HepG2 (cell line): Measurements from ENCODE around the gene BET1L. TPM values are rescaled to one million over a fixed set of nuclear protein-coding genes. Genes with fewer than 3 reads are reported as not detected.
A peak's percentile ranks its signal among the peaks of the same experiment; 100 is the strongest.

Experiments used
- ATAC-seq: fragments of 200-7000 bp; cut with Tn5 transposase; 3 replicates; pipeline ENCODE4 v1.9.1; 2020; ENCODE audit warnings: mild to moderate bottlenecking, moderate library complexity
- BruUV-seq: library from RNA; stranded (reverse); fragments of 400-500 nt; replicated peaks from 2 replicates; lab custom pipeline; 2021; lab: Mats Ljungman, UMichigan
- CTCF ChIA-PET: fragments of 300-600 bp; formaldehyde crosslinking; extraction: SDS; loops from one replicate; lab custom pipeline; 2021; ENCODE audit warnings: low total read pairs, inconsistent platforms, low intra/inter-chr PET ratio; lab: Yijun Ruan, JAX
- POLR2A ChIA-PET: fragments of 350-600 bp; sonication (Branson Sonifier 250); formaldehyde crosslinking; loops from one replicate; lab custom pipeline; 2020; ENCODE audit warnings: antibody characterized with exemption, inconsistent platforms; lab: Yijun Ruan, JAX
- DNase-seq: peaks from one replicate; pipeline ENCODE4 v3.0.0-alpha.2; 2015; ENCODE audit warnings: low spot score
- FAIRE-seq: peaks from 3 replicates; lab custom pipeline; 2011; peaks lifted over from hg19 to GRCh38; lab: Jason Lieb, UNC
- H2AFZ ChIP-seq: one replicate; pipeline ENCODE4 v1.6.1; 2011; ENCODE audit warnings: low read length, inconsistent platforms
- H3K27ac ChIP-seq: fragments of 300-600 bp; 3 replicates; pipeline ENCODE4 v1.8.0; 2011; ENCODE audit warnings: mixed run types, mild to moderate bottlenecking, mixed read lengths, low read length, inconsistent platforms; ENCODE audit not compliant: insufficient read depth; ENCODE audit errors: extremely low read length
- H3K27me3 ChIP-seq, 2 experiments: fragments of 200-600 bp in 1 of 2; 2 replicates in 1 of 2; 3 replicates in 1 of 2; pipeline versions ENCODE4 v1.6.0 to v1.8.0; 2011; ENCODE audit warnings: low read length in 2 of 2, mild to moderate bottlenecking in 2 of 2, moderate library complexity in 2 of 2, inconsistent platforms in 1 of 2; ENCODE audit not compliant: insufficient read depth in 2 of 2, control insufficient read depth in 1 of 2
- H3K36me3 ChIP-seq, 2 experiments: fragments of 200-600 bp in 1 of 2; replicated peaks in 1 of 2; 2 replicates in 1 of 2; 3 replicates in 1 of 2; pipeline versions ENCODE4 v1.5.1 to v1.8.0; 2011; ENCODE audit warnings: low read length in 2 of 2, inconsistent platforms in 1 of 2; ENCODE audit not compliant: insufficient read depth in 2 of 2, control insufficient read depth in 1 of 2
- H3K4me1 ChIP-seq: 2 replicates; pipeline ENCODE4 v1.5.1; 2012; ENCODE audit warnings: low read length, inconsistent platforms; ENCODE audit not compliant: insufficient read depth
- H3K4me2 ChIP-seq: 2 replicates; pipeline ENCODE4 v1.6.0; 2011; ENCODE audit warnings: low read depth, low read length, inconsistent platforms
- H3K4me3 ChIP-seq, 3 experiments: fragments of 200-600 bp in 1 of 3; sonication (generic), shearing (Covaris generic) in 1 of 3; replicated peaks in 1 of 3; 2 replicates each; pipeline ENCODE4 v1.5.1; 2011 to 2016; ENCODE audit warnings: low read length in 3 of 3, inconsistent platforms in 2 of 3, low read depth in 2 of 3, mild to moderate bottlenecking in 2 of 3, control low read depth in 1 of 3, mixed read lengths in 1 of 3; ENCODE audit not compliant: insufficient read depth in 1 of 3
- H3K79me2 ChIP-seq: one replicate; pipeline ENCODE4 v1.6.1; 2011; ENCODE audit warnings: low read length, inconsistent platforms; ENCODE audit not compliant: insufficient read depth
- H3K9ac ChIP-seq: 2 replicates; pipeline ENCODE4 v1.6.0; 2011; ENCODE audit warnings: mild to moderate bottlenecking, low read depth, low read length, inconsistent platforms; ENCODE audit not compliant: insufficient read depth
- H3K9me3 ChIP-seq: 2 replicates; pipeline ENCODE4 v1.5.1; 2012; ENCODE audit warnings: mild to moderate bottlenecking, low read length
- H4K20me1 ChIP-seq: 2 replicates; pipeline ENCODE4 v1.6.0; 2011; ENCODE audit warnings: inconsistent platforms, mild to moderate bottlenecking, low read length, moderate library complexity; ENCODE audit not compliant: insufficient read depth
- AGO2 ChIP-seq: fragments of 200-400 bp; formaldehyde crosslinking; optimal IDR thresholded peaks from 2 replicates; pipeline ENCODE3; 2017; ENCODE audit warnings: mild to moderate bottlenecking, low read depth, low read length, moderate library complexity
- BRD4 ChIP-seq: sonication (generic); formaldehyde crosslinking; IDR thresholded peaks from 2 replicates; pipeline ENCODE4 v1.4.0; 2020; ENCODE audit warnings: missing genetic modification reagents
- CBX2 ChIP-seq, 2 experiments: fragments of 200-600 bp in 1 of 2; sonication (generic); formaldehyde crosslinking in 1 of 2; IDR thresholded peaks; 2 replicates each; pipeline versions ENCODE4 v1.7.0 to v1.8.1; 2018 to 2022; ENCODE audit warnings: low read depth in 2 of 2, low read length in 1 of 2, mild to moderate bottlenecking in 1 of 2, missing genetic modification reagents in 1 of 2
- DMAP1 ChIP-seq: IDR thresholded peaks from 2 replicates; pipeline ENCODE4 v1.6.1; 2016
- HOXA7 ChIP-seq: sonication (generic); formaldehyde crosslinking; IDR thresholded peaks from 2 replicates; pipeline ENCODE4 v1.8.1; 2022; ENCODE audit warnings: mild to moderate bottlenecking, missing genetic modification reagents, moderate library complexity
- MAX ChIP-seq: IDR thresholded peaks from 2 replicates; pipeline ENCODE4 v1.6.1; 2012; ENCODE audit warnings: inconsistent platforms
- NR2F2 ChIP-seq: IDR thresholded peaks from 2 replicates; pipeline ENCODE4 v1.6.1; 2012; ENCODE audit warnings: low read depth, inconsistent platforms, borderline replicate concordance
- SSRP1 ChIP-seq: IDR thresholded peaks from 2 replicates; pipeline ENCODE4 v1.6.1; 2016; ENCODE audit warnings: control low read depth
- TOPORS ChIP-seq: sonication (generic); formaldehyde crosslinking; IDR thresholded peaks from 2 replicates; pipeline ENCODE4 v1.8.0; 2023; ENCODE audit warnings: mild to moderate bottlenecking, missing genetic modification reagents
- ZBTB25 ChIP-seq: IDR thresholded peaks from 2 replicates; pipeline ENCODE4 v1.6.1; 2018; ENCODE audit warnings: missing genetic modification reagents
- ZFP36L1 ChIP-seq: sonication (generic); formaldehyde crosslinking; IDR thresholded peaks from 2 replicates; pipeline ENCODE4 v1.8.0; 2022; ENCODE audit warnings: mild to moderate bottlenecking, missing genetic modification reagents, moderate library complexity
- ZFP62 ChIP-seq: sonication (generic); formaldehyde crosslinking; IDR thresholded peaks from 2 replicates; pipeline ENCODE4 v1.4.0; 2020; ENCODE audit warnings: missing genetic modification reagents
- ZNF235 ChIP-seq: sonication (generic); formaldehyde crosslinking; IDR thresholded peaks from 2 replicates; pipeline ENCODE4 v1.8.1; 2023; ENCODE audit warnings: mild to moderate bottlenecking, missing genetic modification reagents, borderline replicate concordance
- ZNF264 ChIP-seq: sonication (generic); formaldehyde crosslinking; IDR thresholded peaks from 2 replicates; pipeline ENCODE4 v1.4.0; 2020; ENCODE audit warnings: missing genetic modification reagents
- ZNF446 ChIP-seq: sonication (generic); formaldehyde crosslinking; IDR thresholded peaks from 2 replicates; pipeline ENCODE4 v1.5.0; 2020; ENCODE audit warnings: mild to moderate bottlenecking, missing genetic modification reagents
- ZNF609 ChIP-seq: sonication (generic); formaldehyde crosslinking; IDR thresholded peaks from 2 replicates; pipeline ENCODE4 v1.4.0; 2020; ENCODE audit warnings: mild to moderate bottlenecking, missing genetic modification reagents, borderline replicate concordance
- WGBS: methylation state at CpG from one replicate; pipeline ENCODE4 v1.1.6; 2017; ENCODE audit warnings: low lambda C conversion rate; 5-methylcytosine and 5-hydroxymethylcytosine counted together
- in situ Hi-C: cut with HindIII; loops from 2 replicates; pipeline ENCODE4 v1.10.0; 2017; ENCODE audit warnings: low pct_unique_long_range_greater_than_20kb; ENCODE audit not compliant: extremely low pct_ligation_motif_present
- intact Hi-C: fragments of 100-400 bp; cut with micrococcal nuclease; formaldehyde crosslinking; loops from one replicate; pipeline ENCODE4 v1.10.0; 2022; ENCODE audit not compliant: unreplicated experiment
- polyA plus RNA-seq, 8 experiments: library from polyadenylated mRNA; depleted of rRNA in 3 of 8; stranded (reverse) in 7 of 8; unstranded in 1 of 8; fragments of >200 nt; fragmentation: Illumina TruSeq in 4 of 8; extraction: Trizol in 4 of 8; gene quantifications; 2 replicates each; pipeline versions ENCODE4 v1.2.1 to v1.2.3, GENCODE V29; 2011 to 2016; ENCODE audit warnings: low read depth in 4 of 8, missing spikeins in 1 of 8, mixed read lengths in 1 of 8; ENCODE audit not compliant: insufficient read depth in 1 of 8
- total RNA-seq, 5 experiments: library from RNA; depleted of rRNA; stranded (reverse); fragments of >200 nt; fragmentation: Illumina TruSeq; extraction: Trizol; gene quantifications; 2 replicates each; pipeline ENCODE4 v1.2.3, GENCODE V29; 2016; ENCODE audit warnings: low read depth in 1 of 5
- TF ChIP-seq, protein P1 (sequence below): sonication (generic); formaldehyde crosslinking; IDR thresholded peaks from 2 replicates; pipeline ENCODE4 v1.5.1; 2020; ENCODE audit warnings: mild to moderate bottlenecking, missing genetic modification reagents, borderline replicate concordance

The BET1L gene
- total and polyA plus RNA-seq, 2 of the 13 experiments (the other 11 are each of a cell fraction or from before 2014, with no cell fraction given): 26.2 to 59.6 TPM

DNA sequence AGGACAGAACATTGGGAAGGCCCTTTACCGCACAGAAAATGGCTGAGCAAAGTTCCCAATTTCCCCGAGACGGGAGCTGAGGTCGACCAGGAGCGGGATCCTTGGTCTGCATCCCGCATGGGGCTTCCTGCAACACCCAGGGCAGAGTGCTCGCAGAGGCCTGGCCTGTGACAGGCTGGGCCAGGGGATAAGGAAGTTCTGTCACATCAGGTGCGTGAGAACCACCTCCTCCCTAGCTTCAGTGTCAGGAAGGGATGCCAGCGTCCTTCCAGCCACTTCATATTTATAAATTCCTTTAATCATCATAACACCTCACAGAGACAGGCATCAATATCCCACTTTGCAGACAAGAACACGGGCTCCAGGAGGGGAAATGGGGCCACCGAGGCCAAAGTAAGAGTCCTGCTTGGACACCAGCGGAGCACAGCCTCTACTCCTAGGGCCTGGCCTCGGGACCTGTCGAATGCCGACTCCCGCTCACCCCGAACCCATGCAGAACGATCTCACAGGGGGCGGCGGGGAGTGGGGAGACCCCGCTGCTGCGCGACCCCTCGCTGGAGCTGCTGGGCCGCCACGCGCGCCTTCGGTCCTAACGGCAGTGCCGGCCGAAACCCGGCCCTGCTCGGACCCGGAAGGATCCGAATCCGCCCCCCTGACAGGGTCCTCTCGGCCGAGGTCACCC lies 532 bp downstream of the BET1L start:
- peak overlapping the region; percentile 97 for H3K4me2 ChIP-seq
- H3K4me1 ChIP-seq: peaks cover 36% of the 10 kb centered on the region
- POLR2A ChIA-PET: interaction anchor here (1.0 to 3.9 kb wide), 18 partner anchors 10 to 353 kb away, joined by 3 to 41 read pairs (median 5); partner anchors contain the start of genes IFITM2, LMNTD2, RNH1 and SIRT3
- CTCF ChIA-PET: no interaction called here
- H3K27me3 ChIP-seq: no peaks in the 10 kb centered on the region; a peak in 1 of 5 replicates
- H3K36me3 ChIP-seq: peaks cover 18 to 44% of the 10 kb centered on the region in 2 experiments
- TSS peak; percentile 65 for BruUV-seq
- peaks cover 7% of the 10 kb centered on the region; the same call in 1 of the 2 replicates for H4K20me1 ChIP-seq
- DNase-seq: no peak
- in situ Hi-C loops: no loop called here
- H3K4me3 ChIP-seq: peak overlapping the region; percentile 75 to 90 (median 89)
- peak overlapping the region; percentile 96 for H3K27ac ChIP-seq
- no peaks in the 10 kb centered on the region for H3K9me3 ChIP-seq
- no peak for FAIRE-seq
- intact Hi-C loops: loop anchor here (2.0 kb wide), 1 partner anchor 30 kb away; the partner anchor contains the start of genes PSMD13 and SIRT3
- peak overlapping the region; percentile 100 for H3K9ac ChIP-seq
- peaks cover 46% of the 10 kb centered on the region for H3K79me2 ChIP-seq
- H2AFZ ChIP-seq: no peak overlapping the region
- peak; percentile 3; the same call in 2 of the 3 replicates for ATAC-seq
- 0% methylated on average over 6 of the region's 39 CpGs for WGBS
- TF ChIP-seq HOXA7 (no peak), ZFP62 (no peak), ZFP36L1 (CRISPR knock-in tag) (no peak), ZNF235 (CRISPR knock-in tag) (peak; percentile 96; the same call in 1 of the 2 replicates), ZNF446 (CRISPR knock-in tag) (peak; percentile 85; the same call in 1 of the 2 replicates), AGO2 (peak; percentile 57), BRD4 (CRISPR knock-in tag) (no peak), ZBTB25 (no peak), ZNF264 (CRISPR knock-in tag) (no peak), CBX2 (IDR thresholded peaks at IDR 0.05; ENCODE audit: low read depth, low read length) (no peak), CBX2 (CRISPR knock-in tag; IDR thresholded peaks at IDR 0.05; ENCODE audit: low read depth) (no peak), ZNF609 (CRISPR knock-in tag) (0 out of 2 replicates have a peak, but pooled peaks have one; percentile 6), NR2F2 (no peak), DMAP1 (no peak), TOPORS (CRISPR knock-in tag) (no peak), SSRP1 (CRISPR knock-in tag) (no peak), MAX (no peak)
- TF ChIP-seq, protein P1, sequence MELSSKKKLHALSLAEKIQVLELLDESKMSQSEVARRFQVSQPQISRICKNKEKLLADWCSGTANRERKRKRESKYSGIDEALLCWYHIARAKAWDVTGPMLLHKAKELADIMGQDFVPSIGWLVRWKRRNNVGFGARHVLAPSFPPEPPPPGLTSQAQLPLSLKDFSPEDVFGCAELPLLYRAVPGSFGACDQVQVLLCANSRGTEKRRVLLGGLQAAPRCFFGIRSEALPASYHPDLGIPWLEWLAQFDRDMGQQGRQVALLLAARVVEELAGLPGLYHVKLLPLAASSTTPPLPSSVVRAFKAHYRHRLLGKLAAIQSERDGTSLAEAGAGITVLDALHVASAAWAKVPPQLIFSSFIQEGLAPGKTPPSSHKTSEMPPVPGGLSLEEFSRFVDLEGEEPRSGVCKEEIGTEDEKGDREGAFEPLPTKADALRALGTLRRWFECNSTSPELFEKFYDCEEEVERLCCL (CRISPR knock-in tag): no peak
